H1 (cell line): ENCODE data around the gene NMT1. TPM values are rescaled to one million over a fixed set of nuclear protein-coding genes. Genes with fewer than 3 reads are reported as not detected.

Source experiments
- CTCF ChIA-PET: fragments of 300-600 bp; sonication (Branson Sonifier 250); formaldehyde crosslinking; loops from one replicate; lab custom pipeline; 2021; ENCODE audit not compliant: partially characterized antibody; lab: Charles Lee
- POLR2A ChIA-PET: fragments of 300-600 bp; sonication (Branson Sonifier 250); formaldehyde crosslinking; loops from one replicate; lab custom pipeline; 2021; ENCODE audit warnings: inconsistent platforms; ENCODE audit not compliant: partially characterized antibody; lab: Charles Lee
- DNase-seq, 2 experiments: peaks; one replicate each; pipeline versions ENCODE4 v3.0.0 to v3.0.0-alpha.2; 2010 to 2022; ENCODE audit warnings: low spot score in 2 of 2, low read depth in 1 of 2, mixed read lengths in 1 of 2
- FAIRE-seq: peaks from 2 replicates; lab custom pipeline; 2011; peaks lifted over from hg19 to GRCh38; lab: Jason Lieb, UNC
- H2AFZ ChIP-seq: 2 replicates; pipeline ENCODE4 v1.8.1; 2012; ENCODE audit warnings: low read length, inconsistent platforms
- H2AK5ac ChIP-seq: 2 replicates; pipeline ENCODE4 v1.6.1; 2013; ENCODE audit warnings: low read depth, low read length
- H2BK120ac ChIP-seq: replicated peaks from 2 replicates; pipeline ENCODE3; 2013; ENCODE audit warnings: low read depth, low read length, inconsistent platforms
- H2BK12ac ChIP-seq: 2 replicates; pipeline ENCODE4 v1.6.1; 2013; ENCODE audit warnings: low read depth, low read length
- H2BK15ac ChIP-seq: 2 replicates; pipeline ENCODE4 v1.6.1; 2013; ENCODE audit warnings: low read length
- H2BK20ac ChIP-seq: 2 replicates; pipeline ENCODE4 v1.6.1; 2013; ENCODE audit warnings: low read length
- H2BK5ac ChIP-seq: 2 replicates; pipeline ENCODE4 v1.6.1; 2013; ENCODE audit warnings: low read depth, low read length
- H3K14ac ChIP-seq: 2 replicates; pipeline ENCODE4 v1.6.1; 2013; ENCODE audit warnings: inconsistent platforms; ENCODE audit not compliant: insufficient read length
- H3K18ac ChIP-seq: 2 replicates; pipeline ENCODE4 v1.6.1; 2013; ENCODE audit warnings: low read length; ENCODE audit errors: extremely low read depth
- H3K23ac ChIP-seq: 2 replicates; pipeline ENCODE4 v1.6.1; 2013; ENCODE audit warnings: inconsistent platforms; ENCODE audit not compliant: insufficient read length
- H3K23me2 ChIP-seq: 2 replicates; pipeline ENCODE4 v1.6.1; 2013; ENCODE audit warnings: low read depth, low read length
- H3K27ac ChIP-seq: 2 replicates; pipeline ENCODE4 v1.6.1; 2011; ENCODE audit warnings: low read depth, low read length, inconsistent platforms
- H3K27me3 ChIP-seq, 4 experiments: replicated peaks in 1 of 4; 1 replicate in 1 of 4; 2 replicates in 3 of 4; pipeline versions ENCODE4 v1.6.1 to v1.8.1; 2011 to 2013; ENCODE audit warnings: low read length in 3 of 4, mild to moderate bottlenecking in 3 of 4, inconsistent platforms in 2 of 4, mixed read lengths in 2 of 4, moderate library complexity in 1 of 4; ENCODE audit not compliant: control insufficient read depth in 3 of 4, insufficient read depth in 3 of 4; ENCODE audit errors: extremely low read depth in 1 of 4
- H3K36me3 ChIP-seq, 4 experiments: 2 replicates each; pipeline versions ENCODE4 v1.6.1 to v1.8.1; 2011 to 2013; ENCODE audit warnings: mild to moderate bottlenecking in 4 of 4, low read length in 3 of 4, moderate library complexity in 2 of 4, control low read depth in 1 of 4, inconsistent platforms in 1 of 4; ENCODE audit not compliant: insufficient read depth in 4 of 4, control insufficient read depth in 2 of 4
- H3K4ac ChIP-seq: replicated peaks from 2 replicates; pipeline ENCODE3; 2013; ENCODE audit warnings: low read length, low read depth, mixed read lengths, inconsistent platforms; ENCODE audit not compliant: insufficient read length
- H3K4me1 ChIP-seq, 4 experiments: replicated peaks in 1 of 4; 1 replicate in 1 of 4; 2 replicates in 3 of 4; pipeline versions ENCODE4 v1.6.1 to v1.8.1; 2011 to 2013; ENCODE audit warnings: low read length in 3 of 4, inconsistent platforms in 2 of 4, mixed read lengths in 1 of 4; ENCODE audit not compliant: insufficient read depth in 4 of 4, control insufficient read depth in 3 of 4
- H3K4me2 ChIP-seq, 2 experiments: 2 replicates each; pipeline versions ENCODE4 v1.6.1 to v1.8.1; 2011 to 2013; ENCODE audit warnings: low read depth in 2 of 2, low read length in 2 of 2, control low read depth in 1 of 2, inconsistent platforms in 1 of 2, mild to moderate bottlenecking in 1 of 2; ENCODE audit not compliant: insufficient read depth in 1 of 2
- H3K4me3 ChIP-seq, 4 experiments: fragments of 200-600, 300-600 bp in 1 of 4; sonication (generic), shearing (Covaris generic), sonication (Bioruptor Twin) in 1 of 4; 2 replicates each; pipeline versions ENCODE4 v1.5.1 to v1.8.1; 2011 to 2016; ENCODE audit warnings: low read length in 4 of 4, low read depth in 3 of 4, control low read depth in 2 of 4, inconsistent platforms in 2 of 4, mild to moderate bottlenecking in 2 of 4, mixed read lengths in 1 of 4, moderate library complexity in 1 of 4; ENCODE audit not compliant: insufficient read depth in 2 of 4; ENCODE audit errors: extremely low read depth in 1 of 4
- H3K56ac ChIP-seq: replicated peaks from 2 replicates; pipeline ENCODE3; 2013; ENCODE audit warnings: low read depth, mild to moderate bottlenecking, mixed read lengths, low read length, inconsistent platforms; ENCODE audit not compliant: insufficient read length
- H3K79me1 ChIP-seq: 2 replicates; pipeline ENCODE4 v1.6.1; 2013; ENCODE audit warnings: low read depth, low read length, control low read depth
- H3K79me2 ChIP-seq, 2 experiments: 2 replicates each; pipeline versions ENCODE4 v1.6.1 to v1.8.1; 2012 to 2013; ENCODE audit warnings: low read length in 2 of 2, mild to moderate bottlenecking in 2 of 2, inconsistent platforms in 1 of 2; ENCODE audit not compliant: insufficient read depth in 2 of 2, control insufficient read depth in 1 of 2
- H3K9ac ChIP-seq, 4 experiments: replicated peaks in 1 of 4; 1 replicate in 1 of 4; 2 replicates in 3 of 4; pipeline versions ENCODE4 v1.6.1 to v1.8.1; 2011 to 2013; ENCODE audit warnings: low read depth in 3 of 4, low read length in 3 of 4, control low read depth in 2 of 4, mild to moderate bottlenecking in 2 of 4, moderate library complexity in 2 of 4, inconsistent platforms in 1 of 4; ENCODE audit errors: extremely low read depth in 1 of 4
- H3K9me3 ChIP-seq, 2 experiments: 2 replicates each; pipeline versions ENCODE4 v1.6.1 to v1.8.1; 2012 to 2013; ENCODE audit warnings: mild to moderate bottlenecking in 2 of 2, moderate library complexity in 2 of 2, control low read depth in 1 of 2, inconsistent platforms in 1 of 2, low read depth in 1 of 2, low read length in 1 of 2, mixed read lengths in 1 of 2; ENCODE audit not compliant: insufficient read depth in 2 of 2
- H4K20me1 ChIP-seq, 2 experiments: replicated peaks in 1 of 2; 2 replicates each; pipeline versions ENCODE3 to v1.8.1; 2011 to 2013; ENCODE audit warnings: inconsistent platforms in 2 of 2, low read length in 2 of 2, mild to moderate bottlenecking in 1 of 2; ENCODE audit not compliant: insufficient read depth in 2 of 2, control insufficient read depth in 1 of 2
- H4K5ac ChIP-seq: 2 replicates; pipeline ENCODE4 v1.6.1; 2013; ENCODE audit warnings: low read length, low read depth, mixed read lengths, inconsistent platforms; ENCODE audit not compliant: insufficient read length
- H4K8ac ChIP-seq: 2 replicates; pipeline ENCODE4 v1.8.0; 2013; ENCODE audit warnings: mild to moderate bottlenecking, moderate library complexity, low read length, inconsistent platforms; ENCODE audit not compliant: insufficient read depth; ENCODE audit errors: extremely low read depth
- H4K91ac ChIP-seq: replicated peaks from 2 replicates; pipeline ENCODE3; 2013; ENCODE audit warnings: low read length, mixed read lengths, inconsistent platforms; ENCODE audit not compliant: insufficient read length
- E2F6 ChIP-seq: IDR thresholded peaks from 2 replicates; pipeline ENCODE4 v1.6.1; 2012; ENCODE audit warnings: inconsistent platforms
- JUND ChIP-seq: IDR thresholded peaks from 2 replicates; pipeline ENCODE4 v1.6.1; 2011; ENCODE audit warnings: mild to moderate bottlenecking, improper control_type of control experiment, low read length
- NANOG ChIP-seq: IDR thresholded peaks from 2 replicates; pipeline ENCODE4 v1.6.1; 2011; ENCODE audit warnings: low read length, low read depth, mild to moderate bottlenecking, inconsistent platforms; ENCODE audit not compliant: insufficient read depth, poor library complexity, severe bottlenecking
- PHF8 ChIP-seq: fragments of 200-600 bp; sonication (generic); conservative IDR thresholded peaks from 2 replicates; pipeline ENCODE4 v1.7.1; 2012; ENCODE audit warnings: low read depth, mild to moderate bottlenecking, inconsistent platforms, low read length, moderate library complexity
- POLR2A ChIP-seq, 2 experiments: IDR thresholded peaks; 1 replicate in 1 of 2; 2 replicates in 1 of 2; pipeline ENCODE4 v1.6.1; 2011; ENCODE audit warnings: low read depth in 2 of 2, low read length in 2 of 2, mild to moderate bottlenecking in 2 of 2; ENCODE audit errors: control extremely low read depth in 1 of 2
- POLR2AphosphoS5 ChIP-seq: IDR thresholded peaks from 2 replicates; pipeline ENCODE4 v1.6.1; 2011; ENCODE audit warnings: low read depth, low read length
- TAF1 ChIP-seq: IDR thresholded peaks from 2 replicates; pipeline ENCODE4 v1.6.1; 2011; ENCODE audit warnings: mild to moderate bottlenecking, low read depth, low read length
- YY1 ChIP-seq: IDR thresholded peaks from 2 replicates; pipeline ENCODE4 v1.6.1; 2011; ENCODE audit warnings: low read depth, mild to moderate bottlenecking, low read length
- WGBS, 2 experiments: shearing (Covaris generic) in 1 of 2; methylation state at CpG; one replicate each; pipeline versions ENCODE4 v1.1.6 to v1.1.7; 2013 to 2015; ENCODE audit warnings: low lambda C conversion rate in 2 of 2, mixed read lengths in 2 of 2, inconsistent platforms in 1 of 2, low coverage in 1 of 2, missing lambda C conversion rate in 1 of 2; ENCODE audit not compliant: insufficient replicate concordance in 2 of 2, insufficient coverage in 1 of 2, insufficient read length in 1 of 2; ENCODE audit errors: extremely low coverage in 1 of 2, missing lambda C conversion rate in 1 of 2; 5-methylcytosine and 5-hydroxymethylcytosine counted together
- polyA plus RNA-seq, 7 experiments: library from polyadenylated mRNA; depleted of rRNA in 3 of 7; stranded (reverse) in 5 of 7; unstranded in 2 of 7; fragments of >200 nt in 5 of 7; fragments of 200-250 nt in 2 of 7; gene quantifications; 1 replicate in 5 of 7; 2 replicates in 1 of 7; 4 replicates in 1 of 7; pipeline versions ENCODE4 v1.2.1 to v1.2.3, GENCODE V29; 2011 to 2013; ENCODE audit warnings: missing spikeins in 2 of 7, mixed read lengths in 2 of 7
- total RNA-seq: library from RNA; stranded (reverse); fragmentation: NEBNext Ultra II Directional; extraction: Animal tissue kit (Norgen Biotek cat#: 25700); gene quantifications from 2 replicates; pipeline ENCODE4 v1.2.1, GENCODE V29; 2021
- TF ChIP-seq, protein P1 (sequence below), 3 experiments: IDR thresholded peaks; 1 replicate in 2 of 3; 2 replicates in 1 of 3; pipeline versions ENCODE4 v1.5.1 to v1.6.1; 2011; ENCODE audit warnings: low read length in 3 of 3, mild to moderate bottlenecking in 3 of 3, inconsistent platforms in 2 of 3, low read depth in 1 of 3, moderate library complexity in 1 of 3; ENCODE audit not compliant: insufficient read depth in 1 of 3; ENCODE audit errors: control extremely low read depth in 1 of 3

Gene NMT1
- total and polyA plus RNA-seq, 2 of the 8 experiments (the other 6 are each of a cell fraction or from before 2014, with no cell fraction given): 42.9 to 149 TPM

GRCh38 chr17:45132320-45132571, 71.1 kb downstream of the NMT1 start, which contains the start of gene PLCD3:
TSS of gene PLCD3 (minus strand) at chr17:45132515. CDS start at chr17:45132410, 105 bp downstream.
- no peaks in the 10 kb centered on the region for H3K36me3 ChIP-seq
- CTCF ChIA-PET: interaction anchor here (0.6 to 11.7 kb wide), 11 partner anchors 12 to 65 kb away, joined by 3 to 156 read pairs (median 14); partner anchors contain the start of genes HEXIM1 and HEXIM2
- H3K4me2 ChIP-seq: peak within 1 kb of the TSS; percentile 55 to 93
- H2BK120ac ChIP-seq: no peak within 1 kb of the TSS
- peak within 1 kb of the TSS; percentile 75 for H3K56ac ChIP-seq
- H3K27me3 ChIP-seq: no peaks in the 10 kb centered on the region
- no peak within 1 kb of the TSS for H3K23ac ChIP-seq
- H3K9ac ChIP-seq: peak within 1 kb of the TSS in 2 of 4 experiments; percentile 41 to 71; a peak in 3 of 7 replicates
- H3K14ac ChIP-seq: no peak within 1 kb of the TSS
- 20% methylated on average over 1 of the region's 36 CpGs; no CpG with 5 or more reads in 1 of the 2 experiments for WGBS, 2 experiments
- H3K4me1 ChIP-seq: peaks cover 0 to 18% (median 10%) of the 10 kb centered on the region in 4 experiments; a peak in 5 of 7 replicates
- no peak within 1 kb of the TSS; the same call in 1 of the 2 replicates for H2AFZ ChIP-seq
- peaks cover 8% of the 10 kb centered on the region for H3K23me2 ChIP-seq
- no peak for TF ChIP-seq JUND
- TF ChIP-seq YY1: no peak
- 0 out of 3 replicates have a peak, but pooled peaks of 1 of the 2 experiments have one; percentile 34 for TF ChIP-seq POLR2A (IDR thresholded peaks at IDR 0.05; ENCODE audit: control extremely low read depth in 1 of 2, low read depth in 2 of 2, low read length in 2 of 2)
- no peak for TF ChIP-seq E2F6
- TF ChIP-seq, protein P1, sequence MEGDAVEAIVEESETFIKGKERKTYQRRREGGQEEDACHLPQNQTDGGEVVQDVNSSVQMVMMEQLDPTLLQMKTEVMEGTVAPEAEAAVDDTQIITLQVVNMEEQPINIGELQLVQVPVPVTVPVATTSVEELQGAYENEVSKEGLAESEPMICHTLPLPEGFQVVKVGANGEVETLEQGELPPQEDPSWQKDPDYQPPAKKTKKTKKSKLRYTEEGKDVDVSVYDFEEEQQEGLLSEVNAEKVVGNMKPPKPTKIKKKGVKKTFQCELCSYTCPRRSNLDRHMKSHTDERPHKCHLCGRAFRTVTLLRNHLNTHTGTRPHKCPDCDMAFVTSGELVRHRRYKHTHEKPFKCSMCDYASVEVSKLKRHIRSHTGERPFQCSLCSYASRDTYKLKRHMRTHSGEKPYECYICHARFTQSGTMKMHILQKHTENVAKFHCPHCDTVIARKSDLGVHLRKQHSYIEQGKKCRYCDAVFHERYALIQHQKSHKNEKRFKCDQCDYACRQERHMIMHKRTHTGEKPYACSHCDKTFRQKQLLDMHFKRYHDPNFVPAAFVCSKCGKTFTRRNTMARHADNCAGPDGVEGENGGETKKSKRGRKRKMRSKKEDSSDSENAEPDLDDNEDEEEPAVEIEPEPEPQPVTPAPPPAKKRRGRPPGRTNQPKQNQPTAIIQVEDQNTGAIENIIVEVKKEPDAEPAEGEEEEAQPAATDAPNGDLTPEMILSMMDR (IDR thresholded peaks at IDR 0.05; ENCODE audit: control extremely low read depth in 1 of 3, insufficient read depth in 1 of 3, low read depth in 1 of 3, low read length in 3 of 3): no peak
- no peak for TF ChIP-seq NANOG
- peak; percentile 53; the same call in 1 of the 2 replicates for TF ChIP-seq PHF8
- TF ChIP-seq TAF1: peak; percentile 33; the same call in 1 of the 2 replicates
- TF ChIP-seq POLR2AphosphoS5: no peak
- no peak within 1 kb of the TSS for H2BK20ac ChIP-seq
- no peaks in the 10 kb centered on the region for H3K79me2 ChIP-seq
- peak within 1 kb of the TSS; percentile 78 for H3K18ac ChIP-seq
- peak within 1 kb of the TSS; percentile 71 for H4K91ac ChIP-seq
- DNase-seq (no peak), FAIRE-seq (no peak)
- H3K4ac ChIP-seq: peak within 1 kb of the TSS; percentile 30
- H3K79me1 ChIP-seq: no peaks in the 10 kb centered on the region
- peak within 1 kb of the TSS; percentile 50 for H2BK12ac ChIP-seq
- H3K4me3 ChIP-seq: peak within 1 kb of the TSS; percentile 40 to 81 (median 70)
- H4K20me1 ChIP-seq: peaks cover 5 to 13% of the 10 kb centered on the region in 2 experiments
- no peak within 1 kb of the TSS for H2AK5ac ChIP-seq
- H4K8ac ChIP-seq: peak within 1 kb of the TSS; percentile 79
- H3K27ac ChIP-seq: 0 out of 2 replicates have a peak within 1 kb of the TSS, but pooled peaks have one; percentile 4
- H4K5ac ChIP-seq: peak within 1 kb of the TSS; percentile 51
- no peaks in the 10 kb centered on the region for H3K9me3 ChIP-seq
- no peak within 1 kb of the TSS for H2BK15ac ChIP-seq
- POLR2A ChIA-PET: interaction anchor here (0.6 to 15.8 kb wide), 3 partner anchors 17 to 285 kb away, joined by 3 to 185 read pairs (median 3); partner anchors contain the start of gene HEXIM1
- peak within 1 kb of the TSS; percentile 78; the same call in 1 of the 2 replicates for H2BK5ac ChIP-seq
